HepG2 (cell line): ENCODE measurements around the gene ISG20L2. TPM values are rescaled to one million over a fixed set of nuclear protein-coding genes. Genes with fewer than 3 reads are reported as not detected.

Source experiments
- FOXJ3 ChIP-seq: sonication (generic); formaldehyde crosslinking; IDR thresholded peaks from 2 replicates; pipeline ENCODE4 v1.4.0; 2020; ENCODE audit warnings: missing genetic modification reagents, mild to moderate bottlenecking, borderline replicate concordance
- FOXK1 ChIP-seq: sonication (generic); formaldehyde crosslinking; IDR thresholded peaks from 2 replicates; pipeline ENCODE4 v1.4.0; 2020; ENCODE audit warnings: low read depth, missing genetic modification reagents, borderline replicate concordance
- GFI1 ChIP-seq: sonication (generic); formaldehyde crosslinking; IDR thresholded peaks from 2 replicates; pipeline ENCODE4 v1.5.0; 2020; ENCODE audit warnings: missing genetic modification reagents, mild to moderate bottlenecking, borderline replicate concordance
- NR2C2 ChIP-seq: sonication (generic); formaldehyde crosslinking; IDR thresholded peaks from 2 replicates; pipeline ENCODE4 v1.4.0; 2020; ENCODE audit warnings: missing genetic modification reagents, mild to moderate bottlenecking, moderate library complexity, borderline replicate concordance
- NR2F6 ChIP-seq, 2 experiments: IDR thresholded peaks; 2 replicates each; pipeline ENCODE4 v1.6.1; 2016; ENCODE audit warnings: antibody characterized with exemption in 1 of 2, mild to moderate bottlenecking in 1 of 2
- POGZ ChIP-seq: sonication (generic); formaldehyde crosslinking; IDR thresholded peaks from 2 replicates; pipeline ENCODE4 v1.4.0; 2020; ENCODE audit warnings: mild to moderate bottlenecking, missing genetic modification reagents
- RFXAP ChIP-seq: sonication (generic); formaldehyde crosslinking; IDR thresholded peaks from 2 replicates; pipeline ENCODE4 v1.4.0; 2020; ENCODE audit warnings: missing genetic modification reagents, borderline replicate concordance
- SMARCC2 ChIP-seq: fragments of 450-650 bp; IDR thresholded peaks from 2 replicates; pipeline ENCODE4 v1.6.1; 2017; ENCODE audit warnings: antibody characterized with exemption, mild to moderate bottlenecking
- SP1 ChIP-seq, 2 experiments: fragments of 450-650 bp in 1 of 2; sonication (generic) in 1 of 2; formaldehyde crosslinking in 1 of 2; IDR thresholded peaks; 2 replicates each; pipeline versions ENCODE4 v1.4.0 to v1.6.1; 2016 to 2020; ENCODE audit warnings: missing genetic modification reagents in 1 of 2
- XBP1 ChIP-seq: sonication (generic); formaldehyde crosslinking; IDR thresholded peaks from 2 replicates; pipeline ENCODE4 v1.5.0; 2020; ENCODE audit warnings: missing genetic modification reagents
- ZFP1 ChIP-seq: IDR thresholded peaks from 2 replicates; pipeline ENCODE4 v1.6.1; 2016
- ZNF207 ChIP-seq: fragments of 450-650 bp; IDR thresholded peaks from 2 replicates; pipeline ENCODE4 v1.6.1; 2016; ENCODE audit warnings: antibody characterized with exemption, borderline replicate concordance
- ZNF552 ChIP-seq: sonication (generic); formaldehyde crosslinking; IDR thresholded peaks from 2 replicates; pipeline ENCODE4 v1.9.0; 2022; ENCODE audit warnings: missing genetic modification reagents, mild to moderate bottlenecking, borderline replicate concordance
- polyA plus RNA-seq, 8 experiments: library from polyadenylated mRNA; depleted of rRNA in 3 of 8; stranded (reverse) in 7 of 8; unstranded in 1 of 8; fragments of >200 nt; fragmentation: Illumina TruSeq in 4 of 8; extraction: Trizol in 4 of 8; gene quantifications; 2 replicates each; pipeline versions ENCODE4 v1.2.1 to v1.2.3, GENCODE V29; 2011 to 2016; ENCODE audit warnings: low read depth in 4 of 8, missing spikeins in 1 of 8, mixed read lengths in 1 of 8; ENCODE audit not compliant: insufficient read depth in 1 of 8
- total RNA-seq, 5 experiments: library from RNA; depleted of rRNA; stranded (reverse); fragments of >200 nt; fragmentation: Illumina TruSeq; extraction: Trizol; gene quantifications; 2 replicates each; pipeline ENCODE4 v1.2.3, GENCODE V29; 2016; ENCODE audit warnings: low read depth in 1 of 5
- TF ChIP-seq, protein P1 (sequence below): IDR thresholded peaks from 2 replicates; pipeline ENCODE4 v1.6.1; 2016
- TF ChIP-seq, protein P2 (sequence below): sonication (generic); formaldehyde crosslinking; IDR thresholded peaks from 2 replicates; pipeline ENCODE4 v1.8.1; 2023; ENCODE audit warnings: mild to moderate bottlenecking, missing genetic modification reagents
- TF ChIP-seq, protein P3 (sequence below): sonication (generic); formaldehyde crosslinking; IDR thresholded peaks from 2 replicates; pipeline ENCODE4 v1.4.0; 2020; ENCODE audit warnings: low read depth, missing genetic modification reagents
- TF ChIP-seq, protein P4 (sequence below): IDR thresholded peaks from 2 replicates; pipeline ENCODE4 v1.6.1; 2016; ENCODE audit warnings: mild to moderate bottlenecking
- TF ChIP-seq, protein P5 (sequence below): sonication (generic); formaldehyde crosslinking; IDR thresholded peaks from 2 replicates; pipeline ENCODE4 v1.4.0; 2020; ENCODE audit warnings: missing genetic modification reagents, borderline replicate concordance

The ISG20L2 gene
- total and polyA plus RNA-seq, 2 of the 13 experiments (the other 11 are each of a cell fraction or from before 2014, with no cell fraction given): 19.8 to 21.3 TPM

DNA sequence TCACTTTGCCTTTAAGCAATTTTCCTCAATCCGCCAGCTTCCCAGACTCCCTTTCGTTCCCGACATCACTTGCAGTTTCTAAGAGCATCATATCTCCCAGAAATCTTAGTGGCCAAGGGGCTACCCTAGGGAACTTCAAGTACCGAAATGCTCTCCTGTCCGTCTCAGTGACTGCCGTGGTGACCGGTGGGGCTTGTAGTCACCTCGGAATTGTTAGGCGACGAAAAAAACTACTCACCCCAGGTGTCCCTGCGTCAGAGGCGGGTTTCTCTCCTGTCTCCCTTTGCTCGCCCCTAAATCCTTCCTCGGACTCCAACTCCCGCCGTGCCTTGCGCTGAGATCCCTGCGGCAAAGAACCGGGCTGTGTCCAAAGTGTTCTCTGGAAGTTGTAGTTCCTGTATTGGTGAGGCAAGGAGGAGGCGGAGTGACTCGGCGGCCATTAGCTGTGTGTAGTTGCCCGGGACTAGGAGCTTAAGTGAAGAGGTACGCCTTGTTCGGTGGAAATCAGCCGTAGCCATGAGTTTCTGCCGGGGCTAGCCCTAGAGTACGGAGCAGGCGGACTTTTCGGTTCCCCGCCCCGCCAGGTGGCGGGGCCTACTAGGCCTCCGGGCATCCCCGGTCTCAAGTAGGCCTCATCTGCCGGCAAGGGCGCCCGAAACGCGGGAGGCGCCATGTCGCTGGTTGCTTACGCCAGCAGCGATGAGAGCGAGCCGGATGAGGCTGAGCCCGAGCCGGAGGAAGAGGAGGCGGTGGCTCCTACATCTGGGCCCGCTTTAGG is 38.7 kb upstream of the ISG20L2 start, which contains the start of gene PRCC (continued):
- TF ChIP-seq NR2F6 (IDR thresholded peaks at IDR 0.05) (0 out of 2 replicates have a peak, but pooled peaks have one; percentile 10), NR2F6 (CRISPR knock-in tag; IDR thresholded peaks at IDR 0.05) (no peak), NR2C2 (peak; percentile 90), FOXK1 (CRISPR knock-in tag) (peak; percentile 82; the same call in 1 of the 2 replicates), SP1 (IDR thresholded peaks at IDR 0.05) (no peak), SP1 (CRISPR knock-in tag; IDR thresholded peaks at IDR 0.05) (peak; percentile 41; the same call in 1 of the 2 replicates), ZNF552 (CRISPR knock-in tag) (peak; percentile 79; the same call in 1 of the 2 replicates), SMARCC2 (no peak), RFXAP (peak; percentile 64; the same call in 1 of the 2 replicates), ZNF207 (no peak), FOXJ3 (CRISPR knock-in tag) (0 out of 2 replicates have a peak, but pooled peaks have one; percentile 59), XBP1 (no peak), POGZ (CRISPR knock-in tag) (peak; percentile 37), ZFP1 (CRISPR knock-in tag) (0 out of 2 replicates have a peak, but pooled peaks have one; percentile 11), GFI1 (CRISPR knock-in tag) (peak; percentile 46; the same call in 1 of the 2 replicates)
- TF ChIP-seq, protein P1, sequence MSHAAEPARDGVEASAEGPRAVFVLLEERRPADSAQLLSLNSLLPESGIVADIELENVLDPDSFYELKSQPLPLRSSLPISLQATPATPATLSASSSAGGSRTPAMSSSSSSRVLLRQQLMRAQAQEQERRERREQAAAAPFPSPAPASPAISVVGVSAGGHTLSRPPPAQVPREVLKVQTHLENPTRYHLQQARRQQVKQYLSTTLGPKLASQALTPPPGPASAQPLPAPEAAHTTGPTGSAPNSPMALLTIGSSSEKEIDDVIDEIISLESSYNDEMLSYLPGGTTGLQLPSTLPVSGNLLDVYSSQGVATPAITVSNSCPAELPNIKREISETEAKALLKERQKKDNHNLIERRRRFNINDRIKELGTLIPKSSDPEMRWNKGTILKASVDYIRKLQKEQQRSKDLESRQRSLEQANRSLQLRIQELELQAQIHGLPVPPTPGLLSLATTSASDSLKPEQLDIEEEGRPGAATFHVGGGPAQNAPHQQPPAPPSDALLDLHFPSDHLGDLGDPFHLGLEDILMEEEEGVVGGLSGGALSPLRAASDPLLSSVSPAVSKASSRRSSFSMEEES (CRISPR knock-in tag): no peak
- TF ChIP-seq, protein P2, sequence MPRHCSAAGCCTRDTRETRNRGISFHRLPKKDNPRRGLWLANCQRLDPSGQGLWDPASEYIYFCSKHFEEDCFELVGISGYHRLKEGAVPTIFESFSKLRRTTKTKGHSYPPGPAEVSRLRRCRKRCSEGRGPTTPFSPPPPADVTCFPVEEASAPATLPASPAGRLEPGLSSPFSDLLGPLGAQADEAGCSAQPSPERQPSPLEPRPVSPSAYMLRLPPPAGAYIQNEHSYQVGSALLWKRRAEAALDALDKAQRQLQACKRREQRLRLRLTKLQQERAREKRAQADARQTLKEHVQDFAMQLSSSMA (CRISPR knock-in tag): peak; percentile 99
- TF ChIP-seq, protein P3, sequence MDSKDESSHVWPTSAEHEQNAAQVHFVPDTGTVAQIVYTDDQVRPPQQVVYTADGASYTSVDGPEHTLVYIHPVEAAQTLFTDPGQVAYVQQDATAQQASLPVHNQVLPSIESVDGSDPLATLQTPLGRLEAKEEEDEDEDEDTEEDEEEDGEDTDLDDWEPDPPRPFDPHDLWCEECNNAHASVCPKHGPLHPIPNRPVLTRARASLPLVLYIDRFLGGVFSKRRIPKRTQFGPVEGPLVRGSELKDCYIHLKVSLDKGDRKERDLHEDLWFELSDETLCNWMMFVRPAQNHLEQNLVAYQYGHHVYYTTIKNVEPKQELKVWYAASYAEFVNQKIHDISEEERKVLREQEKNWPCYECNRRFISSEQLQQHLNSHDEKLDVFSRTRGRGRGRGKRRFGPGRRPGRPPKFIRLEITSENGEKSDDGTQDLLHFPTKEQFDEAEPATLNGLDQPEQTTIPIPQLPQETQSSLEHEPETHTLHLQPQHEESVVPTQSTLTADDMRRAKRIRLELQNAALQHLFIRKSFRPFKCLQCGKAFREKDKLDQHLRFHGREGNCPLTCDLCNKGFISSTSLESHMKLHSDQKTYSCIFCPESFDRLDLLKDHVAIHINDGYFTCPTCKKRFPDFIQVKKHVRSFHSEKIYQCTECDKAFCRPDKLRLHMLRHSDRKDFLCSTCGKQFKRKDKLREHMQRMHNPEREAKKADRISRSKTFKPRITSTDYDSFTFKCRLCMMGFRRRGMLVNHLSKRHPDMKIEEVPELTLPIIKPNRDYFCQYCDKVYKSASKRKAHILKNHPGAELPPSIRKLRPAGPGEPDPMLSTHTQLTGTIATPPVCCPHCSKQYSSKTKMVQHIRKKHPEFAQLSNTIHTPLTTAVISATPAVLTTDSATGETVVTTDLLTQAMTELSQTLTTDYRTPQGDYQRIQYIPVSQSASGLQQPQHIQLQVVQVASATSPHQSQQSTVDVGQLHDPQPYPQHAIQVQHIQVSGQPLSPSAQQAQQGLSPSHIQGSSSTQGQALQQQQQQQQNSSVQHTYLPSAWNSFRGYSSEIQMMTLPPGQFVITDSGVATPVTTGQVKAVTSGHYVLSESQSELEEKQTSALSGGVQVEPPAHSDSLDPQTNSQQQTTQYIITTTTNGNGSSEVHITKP (CRISPR knock-in tag): no peak
- TF ChIP-seq, protein P4, sequence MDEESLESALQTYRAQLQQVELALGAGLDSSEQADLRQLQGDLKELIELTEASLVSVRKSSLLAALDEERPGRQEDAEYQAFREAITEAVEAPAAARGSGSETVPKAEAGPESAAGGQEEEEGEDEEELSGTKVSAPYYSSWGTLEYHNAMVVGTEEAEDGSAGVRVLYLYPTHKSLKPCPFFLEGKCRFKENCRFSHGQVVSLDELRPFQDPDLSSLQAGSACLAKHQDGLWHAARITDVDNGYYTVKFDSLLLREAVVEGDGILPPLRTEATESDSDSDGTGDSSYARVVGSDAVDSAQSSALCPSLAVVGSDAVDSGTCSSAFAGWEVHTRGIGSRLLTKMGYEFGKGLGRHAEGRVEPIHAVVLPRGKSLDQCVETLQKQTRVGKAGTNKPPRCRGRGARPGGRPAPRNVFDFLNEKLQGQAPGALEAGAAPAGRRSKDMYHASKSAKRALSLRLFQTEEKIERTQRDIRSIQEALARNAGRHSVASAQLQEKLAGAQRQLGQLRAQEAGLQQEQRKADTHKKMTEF (CRISPR knock-in tag): peak; percentile 79
- TF ChIP-seq, protein P5, sequence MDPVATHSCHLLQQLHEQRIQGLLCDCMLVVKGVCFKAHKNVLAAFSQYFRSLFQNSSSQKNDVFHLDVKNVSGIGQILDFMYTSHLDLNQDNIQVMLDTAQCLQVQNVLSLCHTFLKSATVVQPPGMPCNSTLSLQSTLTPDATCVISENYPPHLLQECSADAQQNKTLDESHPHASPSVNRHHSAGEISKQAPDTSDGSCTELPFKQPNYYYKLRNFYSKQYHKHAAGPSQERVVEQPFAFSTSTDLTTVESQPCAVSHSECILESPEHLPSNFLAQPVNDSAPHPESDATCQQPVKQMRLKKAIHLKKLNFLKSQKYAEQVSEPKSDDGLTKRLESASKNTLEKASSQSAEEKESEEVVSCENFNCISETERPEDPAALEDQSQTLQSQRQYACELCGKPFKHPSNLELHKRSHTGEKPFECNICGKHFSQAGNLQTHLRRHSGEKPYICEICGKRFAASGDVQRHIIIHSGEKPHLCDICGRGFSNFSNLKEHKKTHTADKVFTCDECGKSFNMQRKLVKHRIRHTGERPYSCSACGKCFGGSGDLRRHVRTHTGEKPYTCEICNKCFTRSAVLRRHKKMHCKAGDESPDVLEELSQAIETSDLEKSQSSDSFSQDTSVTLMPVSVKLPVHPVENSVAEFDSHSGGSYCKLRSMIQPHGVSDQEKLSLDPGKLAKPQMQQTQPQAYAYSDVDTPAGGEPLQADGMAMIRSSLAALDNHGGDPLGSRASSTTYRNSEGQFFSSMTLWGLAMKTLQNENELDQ (CRISPR knock-in tag): no peak
